Activated CD4-positive, alpha-beta T cell treated with anti-CD3 and anti-CD28 coated beads, Interleukin-2, amount 50 U/mL, for 48 hours (primary cell): ENCODE data around the gene SERPINB8.

Experiments used
- DNase-seq, 2 experiments: peaks; one replicate each; pipeline ENCODE4 v3.0.0-alpha.2; 2020

Gene SERPINB8

GRCh38 chr18:64019922-64020756 lies 50.3 kb downstream of the SERPINB8 start:
- no peak for DNase-seq

- no peak for DNase-seq
Measured at GRCh38 chr18:64026350-64026749, 56.5 kb downstream of the SERPINB8 start.

DNA sequence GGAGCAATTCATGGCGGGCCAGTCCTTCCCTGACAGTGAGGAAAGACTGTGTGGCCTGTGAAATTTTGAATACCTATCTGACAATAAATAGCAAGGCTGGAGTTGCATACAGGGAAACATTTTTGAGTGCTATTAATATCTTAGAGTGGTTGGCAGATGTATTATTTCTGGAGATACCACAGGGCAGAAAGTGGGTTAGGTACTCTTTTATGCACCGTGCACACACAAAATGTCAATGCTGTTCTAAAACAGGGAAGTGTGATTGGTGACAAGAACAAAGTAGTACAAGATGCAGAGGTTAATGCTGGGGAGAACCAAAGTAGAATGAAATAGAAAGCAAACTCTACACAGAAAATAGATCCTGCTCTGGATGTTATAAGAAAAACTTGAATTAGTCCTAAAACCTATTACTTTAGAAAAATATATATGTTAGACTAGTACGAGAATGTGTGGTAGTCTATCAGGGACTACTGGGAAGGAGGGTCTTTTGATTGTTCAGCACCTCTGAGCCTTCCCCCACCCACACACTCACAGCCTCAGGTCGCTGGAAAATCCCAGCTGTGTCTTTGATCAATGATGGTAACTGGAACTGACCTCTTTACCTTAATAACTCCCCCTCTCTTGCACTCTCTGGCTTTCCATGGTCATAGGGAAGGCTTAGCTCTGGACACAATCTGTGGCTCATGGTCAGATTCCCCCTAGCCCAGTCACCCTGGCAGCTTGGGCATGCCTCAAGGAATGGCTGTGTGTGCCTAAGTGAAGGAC lies 58.2 kb downstream of the SERPINB8 start:
- no peak for DNase-seq

- no peak for DNase-seq
Measured at GRCh38 chr18:64029096-64029495, 59.2 kb downstream of the SERPINB8 start.

DNA sequence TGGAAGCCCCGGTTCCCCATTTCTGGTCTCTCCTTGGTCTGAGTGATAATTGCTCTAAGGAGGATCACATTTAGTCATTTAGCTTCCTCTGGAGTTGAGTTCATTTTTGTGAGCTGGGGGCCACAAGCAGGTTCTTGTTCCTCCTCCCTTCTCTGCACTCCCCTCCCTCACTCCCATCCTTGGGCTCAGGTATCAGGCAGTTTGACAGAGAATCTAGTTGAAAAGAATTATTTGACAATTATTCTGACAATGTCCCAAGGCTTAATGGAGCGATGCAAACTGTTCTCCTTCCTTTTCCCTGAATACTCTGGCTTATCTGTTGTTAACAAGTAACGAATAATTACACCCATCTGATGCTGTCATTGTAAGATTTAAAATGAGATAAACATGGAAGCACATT lies 61.5 kb downstream of the SERPINB8 start:
- DNase-seq, result no peak

DNA sequence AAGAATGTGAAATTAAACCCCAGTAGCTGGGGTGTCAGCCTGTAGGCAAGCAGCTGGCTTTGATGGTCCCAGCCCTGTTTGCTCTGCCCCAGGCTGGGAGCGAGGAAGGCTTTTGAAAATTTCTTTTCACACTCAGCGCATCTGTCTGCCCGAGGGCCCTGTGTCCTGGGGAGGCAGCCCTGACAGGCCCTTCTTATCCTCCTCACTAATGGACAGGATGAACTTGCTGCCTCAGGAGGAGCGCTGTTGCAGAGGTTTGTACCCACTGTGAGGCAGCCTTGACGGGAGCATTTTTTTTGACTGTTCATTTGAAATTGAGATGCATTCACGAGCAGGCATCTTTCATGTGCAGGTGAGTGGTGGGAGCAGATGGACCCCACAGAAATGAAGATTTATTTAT lies 62.4 kb downstream of the SERPINB8 start:
- no peak for DNase-seq

DNA sequence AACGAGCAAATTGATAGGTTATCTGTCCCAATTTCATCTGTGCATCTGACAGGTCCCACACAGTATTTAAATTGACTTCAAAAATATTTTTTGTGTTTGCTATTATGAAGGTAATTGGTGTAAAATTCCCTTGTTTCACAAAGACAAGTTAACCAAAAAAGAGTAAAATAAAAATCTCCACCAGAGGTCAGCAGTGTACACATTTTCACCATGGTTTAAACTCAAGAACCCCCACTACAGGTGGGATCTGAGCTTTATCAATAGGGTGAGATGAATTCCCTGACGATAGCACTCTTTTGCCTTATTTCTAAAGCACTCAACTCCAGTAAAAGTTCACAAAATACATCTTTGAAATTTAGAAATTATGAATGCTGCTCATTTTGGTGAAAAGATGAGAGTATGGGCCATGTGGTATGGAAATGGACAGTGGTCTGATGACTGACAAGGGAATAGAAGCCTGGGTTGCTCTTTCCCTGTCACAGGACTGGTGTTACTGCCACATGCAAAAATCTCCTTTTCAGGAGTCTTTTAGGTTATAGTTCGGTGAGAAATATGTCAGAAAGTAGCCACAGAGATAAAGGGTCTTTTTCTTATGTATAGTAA lies 68.0 kb downstream of the SERPINB8 start:
- no peak for DNase-seq
